CD14-positive monocyte (primary cell): ENCODE measurements around the gene HTT-AS. TPM values are rescaled to one million over a fixed set of nuclear protein-coding genes. Genes with fewer than 3 reads are reported as not detected.

ENCODE experiments used
- DNase-seq, 3 donors: peaks; one replicate each; pipeline ENCODE4 v3.0.0-alpha.2; 2011 to 2022
- H2AFZ ChIP-seq: 2 replicates; pipeline ENCODE4 v1.6.0; 2012; ENCODE audit warnings: mild to moderate bottlenecking, low read depth, low read length, inconsistent platforms; ENCODE audit not compliant: insufficient read depth, poor library complexity, severe bottlenecking
- H3K27ac ChIP-seq, 2 donors: 1 replicate in 1 of 2; 2 replicates in 1 of 2; pipeline ENCODE4 v1.5.1; 2012 to 2013; ENCODE audit warnings: low read length in 2 of 2, control low read depth in 1 of 2, inconsistent platforms in 1 of 2, low read depth in 1 of 2, mild to moderate bottlenecking in 1 of 2
- H3K27me3 ChIP-seq, 2 donors: one replicate each; pipeline versions ENCODE4 v1.6.0 to v1.6.1; 2011 to 2013; ENCODE audit warnings: low read length in 2 of 2; ENCODE audit not compliant: control insufficient read depth in 2 of 2, insufficient read depth in 2 of 2
- H3K36me3 ChIP-seq, 2 donors: replicated peaks in 1 of 2; 1 replicate in 1 of 2; 2 replicates in 1 of 2; pipeline versions ENCODE4 v1.5.1 to v1.6.1; 2012 to 2013; ENCODE audit warnings: low read length in 2 of 2, control low read depth in 1 of 2, inconsistent platforms in 1 of 2, mild to moderate bottlenecking in 1 of 2; ENCODE audit not compliant: insufficient read depth in 2 of 2, control insufficient read depth in 1 of 2
- H3K4me1 ChIP-seq, 2 donors: 1 replicate in 1 of 2; 2 replicates in 1 of 2; pipeline versions ENCODE4 v1.5.1 to v1.6.1; 2012 to 2013; ENCODE audit warnings: low read length in 2 of 2, control low read depth in 1 of 2, inconsistent platforms in 1 of 2, mild to moderate bottlenecking in 1 of 2, moderate library complexity in 1 of 2; ENCODE audit not compliant: insufficient read depth in 2 of 2, control insufficient read depth in 1 of 2
- H3K4me2 ChIP-seq: replicated peaks from 2 replicates; pipeline ENCODE3; 2012; ENCODE audit warnings: low read length, moderate library complexity, mild to moderate bottlenecking; ENCODE audit not compliant: poor library complexity, severe bottlenecking; ENCODE audit errors: extremely low read depth
- H3K4me3 ChIP-seq, 3 experiments: fragments of 200-600 bp in 1 of 3; sonication (generic) in 1 of 3; replicated peaks in 1 of 3; 1 replicate in 2 of 3; 2 replicates in 1 of 3; pipeline ENCODE4 v1.5.1; 2011 to 2013; ENCODE audit warnings: low read length in 3 of 3, mild to moderate bottlenecking in 3 of 3, control low read depth in 2 of 3, low read depth in 2 of 3, inconsistent platforms in 1 of 3, moderate library complexity in 1 of 3
- H3K79me2 ChIP-seq: 2 replicates; pipeline ENCODE4 v1.6.0; 2012; ENCODE audit warnings: mild to moderate bottlenecking, control low read depth, inconsistent platforms, low read length, moderate library complexity; ENCODE audit not compliant: insufficient read depth
- H3K9ac ChIP-seq: 2 replicates; pipeline ENCODE4 v1.6.0; 2017; ENCODE audit warnings: low read length, mild to moderate bottlenecking; ENCODE audit not compliant: insufficient read depth, poor library complexity, severe bottlenecking
- H3K9me3 ChIP-seq, 2 donors: replicated peaks in 1 of 2; 1 replicate in 1 of 2; 2 replicates in 1 of 2; pipeline versions ENCODE4 v1.5.1 to v1.6.1; 2012 to 2013; ENCODE audit warnings: low read length in 2 of 2, control low read depth in 1 of 2; ENCODE audit not compliant: control insufficient read depth in 1 of 2, insufficient read depth in 1 of 2
- H4K20me1 ChIP-seq: 2 replicates; pipeline ENCODE4 v1.6.0; 2012; ENCODE audit warnings: mild to moderate bottlenecking, low read length, control low read depth, moderate library complexity; ENCODE audit not compliant: insufficient read depth
- H3K27ac Mint-ChIP-seq, 7 donors: one replicate each; pipeline ENCODE4 v1.8.0; 2020; ENCODE audit warnings: mild to moderate bottlenecking in 7 of 7, mixed read lengths in 7 of 7, moderate library complexity in 6 of 7, inconsistent platforms in 2 of 7
- H3K27me3 Mint-ChIP-seq, 3 donors: one replicate each; pipeline ENCODE4 v1.8.0; 2021 to 2022; ENCODE audit warnings: low read depth in 3 of 3, mild to moderate bottlenecking in 3 of 3, mixed read lengths in 3 of 3, moderate library complexity in 3 of 3, inconsistent platforms in 1 of 3
- H3K36me3 Mint-ChIP-seq, 2 donors: one replicate each; pipeline ENCODE4 v1.8.0; 2020; ENCODE audit warnings: mixed read lengths in 2 of 2, inconsistent platforms in 1 of 2, mild to moderate bottlenecking in 1 of 2
- H3K4me1 Mint-ChIP-seq: one replicate; pipeline ENCODE4 v1.8.0; 2020; ENCODE audit warnings: mild to moderate bottlenecking, mixed read lengths
- H3K4me3 Mint-ChIP-seq, 2 donors: one replicate each; pipeline ENCODE4 v1.8.0; 2020; ENCODE audit warnings: mild to moderate bottlenecking in 2 of 2, mixed read lengths in 2 of 2, moderate library complexity in 1 of 2
- H3K9me3 Mint-ChIP-seq, 7 donors: one replicate each; pipeline ENCODE4 v1.8.0; 2020 to 2022; ENCODE audit warnings: mixed read lengths in 7 of 7, mild to moderate bottlenecking in 6 of 7, moderate library complexity in 6 of 7, inconsistent platforms in 2 of 7
- CTCF ChIP-seq: fragments of 200-600 bp; IDR thresholded peaks from one replicate; pipeline ENCODE4 v1.8.0; 2022; ENCODE audit warnings: antibody characterized with exemption, mild to moderate bottlenecking
- WGBS: methylation state at CpG from one replicate; pipeline ENCODE4 v1.1.5; 2013; ENCODE audit warnings: missing lambda C conversion rate; ENCODE audit not compliant: insufficient coverage; 5-methylcytosine and 5-hydroxymethylcytosine counted together
- intact Hi-C, 2 donors: fragments of 100-400 bp; cut with micrococcal nuclease; formaldehyde crosslinking; loops; one replicate each; pipeline versions ENCODE4 v1.15.0 to v1.15.1; 2023
- polyA plus RNA-seq, 3 donors: library from polyadenylated mRNA; depleted of rRNA in 1 of 3; unstranded in 2 of 3; stranded (reverse) in 1 of 3; fragments of 300-500 nt in 2 of 3; fragments of >200 nt in 1 of 3; fragmentation: Illumina TruSeq in 2 of 3; gene quantifications; 1 replicate in 2 of 3; 2 replicates in 1 of 3; pipeline ENCODE4 v1.2.3, GENCODE V29; 2012 to 2021

HTT-AS gene
- polyA plus RNA-seq, 3 donors, result not detected

GRCh38 chr4:3073158-3074077 is 920 bp downstream of the HTT-AS start:
- Histone ChIP-seq H3K4me3 (peak overlapping the region; percentile 48 to 80 (median 61)), H3K27me3 (no peaks in the 10 kb centered on the region), H3K79me2 (peaks cover 35% of the 10 kb centered on the region), H3K9me3 (no peaks in the 10 kb centered on the region), H3K4me1 (peaks cover 17 to 29% of the 10 kb centered on the region in 2 donors), H4K20me1 (peaks cover 26% of the 10 kb centered on the region), H3K36me3 (no peaks in the 10 kb centered on the region), H3K27ac (peak overlapping the region in 1 of 2 donors; percentile 66), H3K9ac (peak overlapping the region; percentile 62), H3K4me2 (peak overlapping the region; percentile 81), H2AFZ (peak overlapping the region; percentile 85)
- Mint-ChIP-seq H3K27ac (peak overlapping the region in 1 of 7 donors; percentile 20), H3K36me3 (peaks cover 0 to 3% of the 10 kb centered on the region in 2 donors), H3K4me3 (peak overlapping the region; percentile 21 to 50), H3K9me3 (no peaks in the 10 kb centered on the region), H3K4me1 (peaks cover 18% of the 10 kb centered on the region), H3K27me3 (peaks cover 0 to 3% (median 0%) of the 10 kb centered on the region in 3 donors)
- 15% methylated on average over 43 of the region's 54 CpGs for WGBS
- intact Hi-C loops, result loop anchor here (10.0 kb wide), 2 partner anchors 221 to 1489 kb away; partner anchors contain the start of gene RGS12 (in 1 of the 2)
- no peak for TF ChIP-seq CTCF
- DNase-seq, result peak in 1 of 3 donors; percentile 13

GRCh38 chr4:3071811-3072210 is 2.5 kb downstream of the HTT-AS start:
- H3K9me3 Mint-ChIP-seq, result no peaks in the 10 kb centered on the region
- peaks cover 19% of the 10 kb centered on the region for H3K79me2 ChIP-seq
- no peak overlapping the region for H3K4me3 Mint-ChIP-seq
- no peaks in the 10 kb centered on the region for H3K9me3 ChIP-seq
- peaks cover 12% of the 10 kb centered on the region for H4K20me1 ChIP-seq
- intact Hi-C loops, result loop anchor here (1.0 to 10.0 kb wide), 3 partner anchors 26 to 1487 kb away; partner anchors contain the start of gene RGS12 (in 1 of the 2)
- no peak for TF ChIP-seq CTCF
- H3K27ac Mint-ChIP-seq, result no peak overlapping the region
- no peak for DNase-seq
- H3K4me1 ChIP-seq, result peaks cover 24 to 28% of the 10 kb centered on the region in 2 donors
- H3K4me3 ChIP-seq, result no peak overlapping the region
- WGBS, result 97% methylated on average over 6 of the region's 7 CpGs
- H3K9ac ChIP-seq, result no peak overlapping the region
- H3K36me3 ChIP-seq, result no peaks in the 10 kb centered on the region
- no peak overlapping the region for H3K27ac ChIP-seq
- peaks cover 0 to 5% (median 1%) of the 10 kb centered on the region in 3 donors for H3K27me3 Mint-ChIP-seq
- peaks cover 0 to 3% of the 10 kb centered on the region in 2 donors for H3K36me3 Mint-ChIP-seq
- H3K4me2 ChIP-seq, result no peak overlapping the region
- peaks cover 18% of the 10 kb centered on the region for H3K4me1 Mint-ChIP-seq
- no peak overlapping the region for H2AFZ ChIP-seq
- no peaks in the 10 kb centered on the region for H3K27me3 ChIP-seq
